ENCODE data around the gene ZBED1.

The ZBED1 gene

GRCh38 chrX:2498781-2499302 lies 1.9 kb downstream of the ZBED1 start:
- Histone ChIP-seq H3K27ac (peak overlapping the region; percentile 96), H3K9me3 (ENCODE audit: severe bottlenecking) (no peaks in the 10 kb centered on the region), H3K27me3 (ENCODE audit: insufficient read depth, low read depth, severe bottlenecking) (no peaks in the 10 kb centered on the region), H3K4me3 (ENCODE audit: low read depth, low read length) (peak overlapping the region; percentile 83), H3K36me3 (peaks cover 32% of the 10 kb centered on the region)
- TF ChIP-seq CTCF (IDR thresholded peaks at IDR 0.05; ENCODE audit: low read depth, low read length), result no peak
- peak; percentile 50 for DNase-seq

GRCh38 chrX:2497961-2498780 lies 2.6 kb downstream of the ZBED1 start:
- peak; percentile 63 for DNase-seq
- Histone ChIP-seq H3K27me3 (ENCODE audit: insufficient read depth, low read depth, severe bottlenecking) (no peaks in the 10 kb centered on the region), H3K27ac (peak overlapping the region; percentile 96), H3K36me3 (peaks cover 32% of the 10 kb centered on the region), H3K9me3 (ENCODE audit: severe bottlenecking) (no peaks in the 10 kb centered on the region), H3K4me3 (ENCODE audit: low read depth, low read length) (peak overlapping the region; percentile 83)
- TF ChIP-seq CTCF (IDR thresholded peaks at IDR 0.05; ENCODE audit: low read depth, low read length), result no peak

- Histone ChIP-seq H3K9me3 (ENCODE audit: severe bottlenecking) (no peaks in the 10 kb centered on the region), H3K27me3 (ENCODE audit: insufficient read depth, low read depth, severe bottlenecking) (no peaks in the 10 kb centered on the region), H3K27ac (no peak overlapping the region), H3K4me3 (ENCODE audit: low read depth, low read length) (no peak overlapping the region), H3K36me3 (peaks cover 47% of the 10 kb centered on the region)
- DNase-seq, result no peak
- no peak for TF ChIP-seq CTCF (IDR thresholded peaks at IDR 0.05; ENCODE audit: low read depth, low read length)
These were observed 5.2 kb downstream of the ZBED1 start for GRCh38 chrX:2495595-2495994.

- TF ChIP-seq CTCF (IDR thresholded peaks at IDR 0.05; ENCODE audit: low read depth, low read length), result no peak
- DNase-seq, result peak; percentile 74
- Histone ChIP-seq H3K27me3 (ENCODE audit: insufficient read depth, low read depth, severe bottlenecking) (no peaks in the 10 kb centered on the region), H3K36me3 (peaks cover 65% of the 10 kb centered on the region), H3K4me3 (ENCODE audit: low read depth, low read length) (peak overlapping the region; percentile 3; the same call in 1 of the 2 replicates), H3K9me3 (ENCODE audit: severe bottlenecking) (no peaks in the 10 kb centered on the region), H3K27ac (peak overlapping the region; percentile 88)
These were observed 8.1 kb downstream of the ZBED1 start for GRCh38 chrX:2492531-2493218.

- DNase-seq, result peak; percentile 8
- H3K4me3 ChIP-seq (ENCODE audit: low read depth, low read length), result no peak overlapping the region
- TF ChIP-seq CTCF (IDR thresholded peaks at IDR 0.05; ENCODE audit: low read depth, low read length), result no peak
- peaks cover 63% of the 10 kb centered on the region for H3K36me3 ChIP-seq
- H3K27ac ChIP-seq, result no peak overlapping the region
- no peaks in the 10 kb centered on the region for H3K9me3 ChIP-seq (ENCODE audit: severe bottlenecking)
- H3K27me3 ChIP-seq (ENCODE audit: insufficient read depth, low read depth, severe bottlenecking), result no peaks in the 10 kb centered on the region
These were observed 10.1 kb downstream of the ZBED1 start for GRCh38 chrX:2490634-2491033.
